IPS DF 6.9 (cell line): Measurements from ENCODE around the gene FTCD.
A peak's percentile ranks its signal among the peaks of the same experiment; 100 is the strongest.
"Not testable (repeated sequence)": the region's sequence is repeated elsewhere in the genome, so short reads cannot be mapped to it uniquely, and the experiment has no call there.

Experiments
- DNase-seq: peaks from one replicate; pipeline ENCODE4 v3.0.0-alpha.2; 2013; ENCODE audit warnings: low read depth, low spot score
- H3K27ac ChIP-seq: one replicate; pipeline ENCODE4 v1.5.1; 2013; ENCODE audit warnings: low read length, control low read depth
- H3K27me3 ChIP-seq: 2 replicates; pipeline ENCODE4 v1.6.1; 2013; ENCODE audit warnings: mild to moderate bottlenecking, low read length; ENCODE audit not compliant: control insufficient read depth, insufficient read depth
- H3K36me3 ChIP-seq: 2 replicates; pipeline ENCODE4 v1.6.1; 2013; ENCODE audit warnings: low read length; ENCODE audit not compliant: control insufficient read depth, insufficient read depth
- H3K4me1 ChIP-seq: 2 replicates; pipeline ENCODE4 v1.6.1; 2013; ENCODE audit warnings: low read length; ENCODE audit not compliant: control insufficient read depth, insufficient read depth
- H3K4me3 ChIP-seq: 2 replicates; pipeline ENCODE4 v1.5.1; 2013; ENCODE audit warnings: mild to moderate bottlenecking, low read length
- H3K9me3 ChIP-seq: 2 replicates; pipeline ENCODE4 v1.6.1; 2013; ENCODE audit warnings: low read length, inconsistent platforms; ENCODE audit not compliant: control insufficient read depth, insufficient read depth
- WGBS: extraction: QIAGEN DNeasy Blood & Tissue Kit; methylation state at CpG from one replicate; pipeline ENCODE4 v1.1.7; 2013; ENCODE audit warnings: mixed read lengths, missing lambda C conversion rate; ENCODE audit not compliant: insufficient read length, insufficient coverage; 5-methylcytosine and 5-hydroxymethylcytosine counted together

Gene FTCD

DNA sequence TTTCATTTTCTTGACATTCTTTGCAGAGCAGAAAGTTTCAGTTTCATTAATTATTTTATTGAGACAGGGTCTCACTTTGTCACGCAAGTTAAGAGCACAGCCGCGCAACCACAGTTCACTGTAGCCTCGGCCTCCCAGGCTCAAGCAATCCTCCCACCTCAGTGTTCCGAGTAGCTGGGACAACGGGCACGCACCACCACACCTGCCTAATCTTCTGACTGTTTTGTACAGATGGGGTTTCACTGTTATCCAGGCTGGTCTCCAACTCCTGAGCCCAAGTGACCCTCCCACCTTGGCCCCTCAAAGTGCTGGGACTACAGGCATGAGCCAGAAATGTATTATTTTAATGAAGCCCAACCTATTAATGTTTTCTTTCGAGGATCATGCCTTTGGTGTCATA lies 31.9 kb upstream of the FTCD start:
- Histone ChIP-seq H3K9me3 (no peaks in the 10 kb centered on the region), H3K27ac (no peak overlapping the region), H3K4me1 (no peaks in the 10 kb centered on the region; the same call in 1 of the 2 replicates), H3K4me3 (no peak overlapping the region), H3K36me3 (peaks cover 11% of the 10 kb centered on the region; the same call in 1 of the 2 replicates), H3K27me3 (no peaks in the 10 kb centered on the region)
- no peak for DNase-seq
- WGBS = no CpG with 5 or more reads among the region's 8 CpGs

DNA sequence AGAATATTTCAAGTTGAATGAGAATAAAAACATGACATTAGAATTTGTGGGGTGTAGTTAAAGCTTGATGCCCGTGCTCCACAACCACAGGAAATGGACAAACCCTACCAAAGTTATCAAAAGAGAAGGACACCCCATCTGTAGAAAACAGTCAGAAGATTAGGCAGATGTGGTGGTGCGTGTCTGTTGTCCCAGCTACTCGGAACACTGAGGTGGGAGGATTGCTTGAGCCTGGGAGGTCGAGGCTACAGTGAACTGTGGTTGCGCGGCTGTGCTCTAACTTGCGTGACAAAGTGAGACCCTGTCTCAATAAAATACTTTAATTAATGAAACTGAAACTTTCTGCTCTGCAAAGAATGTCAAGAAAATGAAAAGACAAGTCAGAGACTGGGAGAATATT lies 30.3 kb upstream of the FTCD start:
- no CpG with 5 or more reads among the region's 7 CpGs for WGBS
- H3K27me3 ChIP-seq = no peaks in the 10 kb centered on the region
- no peak overlapping the region for H3K4me3 ChIP-seq
- H3K4me1 ChIP-seq = no peaks in the 10 kb centered on the region; the same call in 1 of the 2 replicates
- no peak overlapping the region for H3K27ac ChIP-seq
- H3K9me3 ChIP-seq = no peaks in the 10 kb centered on the region
- H3K36me3 ChIP-seq = peaks cover 3% of the 10 kb centered on the region; the same call in 1 of the 2 replicates
- DNase-seq = no peak

- H3K27ac ChIP-seq = no peak overlapping the region
- no peaks in the 10 kb centered on the region; the same call in 1 of the 2 replicates for H3K4me1 ChIP-seq
- no CpG with 5 or more reads among the region's 30 CpGs for WGBS
- DNase-seq = peak; percentile 97
- no peaks in the 10 kb centered on the region for H3K9me3 ChIP-seq
- H3K27me3 ChIP-seq = no peaks in the 10 kb centered on the region
- peak overlapping the region; percentile 25; the same call in 1 of the 2 replicates for H3K4me3 ChIP-seq
- H3K36me3 ChIP-seq = peaks cover 2% of the 10 kb centered on the region; the same call in 1 of the 2 replicates
Observed at GRCh38 chr21:46184625-46185555, 29.5 kb upstream of the FTCD start.

- Histone ChIP-seq H3K9me3 (no peaks in the 10 kb centered on the region), H3K36me3 (peaks cover 2% of the 10 kb centered on the region; the same call in 1 of the 2 replicates), H3K27ac (no peak within 1 kb of the TSS), H3K4me1 (no peaks in the 10 kb centered on the region; the same call in 1 of the 2 replicates), H3K4me3 (peak within 1 kb of the TSS; percentile 91), H3K27me3 (no peaks in the 10 kb centered on the region)
- no peak for DNase-seq
- WGBS = no CpG with 5 or more reads among the region's 24 CpGs
Observed at GRCh38 chr21:46183910-46184624, 28.7 kb upstream of the FTCD start, which contains the start of gene SPATC1L. SPATC1L (minus strand) TSS chr21:46184459; CDS start chr21:46182816, 1,643 bp downstream.

DNA sequence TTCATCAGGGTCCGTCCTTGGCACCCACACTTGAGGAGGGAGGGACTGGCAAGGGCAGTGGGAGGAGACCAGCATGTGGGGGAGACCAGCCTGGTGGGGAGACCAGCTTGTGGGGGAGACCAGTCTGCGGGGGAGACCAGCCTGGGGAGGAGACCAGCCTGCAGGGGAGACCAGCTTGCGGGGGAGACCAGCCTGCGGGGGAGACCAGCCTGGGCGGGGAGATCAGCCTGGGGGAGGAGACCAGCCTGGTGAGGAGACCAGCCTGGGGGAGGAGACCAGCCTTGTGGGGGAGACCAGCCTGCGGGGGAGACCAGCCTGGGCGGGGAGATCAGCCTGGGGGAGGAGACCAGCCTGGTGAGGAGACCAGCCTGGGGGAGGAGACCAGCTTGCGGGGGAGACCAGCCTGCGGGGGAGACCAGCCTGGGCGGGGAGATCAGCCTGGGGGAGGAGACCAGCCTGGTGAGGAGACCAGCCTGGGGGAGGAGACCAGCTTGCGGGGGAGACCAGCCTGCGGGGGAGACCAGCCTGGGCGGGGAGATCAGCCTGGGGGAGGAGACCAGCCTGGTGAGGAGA lies 28.0 kb upstream of the FTCD start:
- no CpG with 5 or more reads among the region's 13 CpGs for WGBS
- not testable (repeated sequence) for H3K27me3 ChIP-seq, H3K36me3 ChIP-seq, DNase-seq, H3K9me3 ChIP-seq, H3K4me3 ChIP-seq, H3K27ac ChIP-seq, H3K4me1 ChIP-seq

GRCh38 chr21:46182548-46183336 lies 27.4 kb upstream of the FTCD start:
- H3K27ac ChIP-seq = no peak overlapping the region
- no peaks in the 10 kb centered on the region for H3K9me3 ChIP-seq
- H3K4me3 ChIP-seq = no peak overlapping the region
- H3K27me3 ChIP-seq = no peaks in the 10 kb centered on the region
- DNase-seq = no peak
- no peaks in the 10 kb centered on the region; the same call in 1 of the 2 replicates for H3K4me1 ChIP-seq
- no CpG with 5 or more reads among the region's 44 CpGs for WGBS
- peaks cover 2% of the 10 kb centered on the region; the same call in 1 of the 2 replicates for H3K36me3 ChIP-seq

DNA sequence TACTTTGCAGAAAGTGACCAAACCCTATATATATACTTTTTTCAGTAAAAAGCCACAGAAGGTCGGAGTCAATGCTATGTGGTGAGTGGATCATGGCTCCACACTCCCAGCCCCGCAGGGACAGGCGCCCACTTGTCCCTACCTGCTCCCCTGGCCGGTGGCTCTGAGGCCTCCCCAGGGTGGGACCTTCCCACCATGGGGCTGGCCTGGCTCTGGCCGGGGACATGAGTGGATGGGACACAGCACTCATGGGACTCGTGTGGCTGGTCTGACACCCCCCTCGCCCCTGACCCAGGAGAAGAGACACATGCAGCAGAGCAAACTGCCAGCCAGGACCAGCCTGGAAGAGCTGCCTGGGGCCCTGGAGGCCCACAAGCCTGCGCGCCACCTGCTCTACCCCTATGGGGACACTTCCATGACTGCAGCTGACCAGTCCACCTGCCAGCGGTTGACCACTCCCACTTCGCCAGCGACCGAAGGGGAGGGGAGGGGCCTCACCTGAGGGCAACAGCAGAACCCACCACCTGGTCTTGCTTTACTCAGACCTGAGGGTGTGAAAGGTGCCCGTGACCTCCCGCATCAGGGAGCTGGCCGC lies 26.7 kb upstream of the FTCD start:
- H3K4me1 ChIP-seq = no peaks in the 10 kb centered on the region; the same call in 1 of the 2 replicates
- peaks cover 2% of the 10 kb centered on the region; the same call in 1 of the 2 replicates for H3K36me3 ChIP-seq
- WGBS = no CpG with 5 or more reads among the region's 16 CpGs
- H3K27ac ChIP-seq = no peak overlapping the region
- DNase-seq = no peak
- H3K9me3 ChIP-seq = no peaks in the 10 kb centered on the region
- H3K27me3 ChIP-seq = no peaks in the 10 kb centered on the region
- H3K4me3 ChIP-seq = no peak overlapping the region

DNA sequence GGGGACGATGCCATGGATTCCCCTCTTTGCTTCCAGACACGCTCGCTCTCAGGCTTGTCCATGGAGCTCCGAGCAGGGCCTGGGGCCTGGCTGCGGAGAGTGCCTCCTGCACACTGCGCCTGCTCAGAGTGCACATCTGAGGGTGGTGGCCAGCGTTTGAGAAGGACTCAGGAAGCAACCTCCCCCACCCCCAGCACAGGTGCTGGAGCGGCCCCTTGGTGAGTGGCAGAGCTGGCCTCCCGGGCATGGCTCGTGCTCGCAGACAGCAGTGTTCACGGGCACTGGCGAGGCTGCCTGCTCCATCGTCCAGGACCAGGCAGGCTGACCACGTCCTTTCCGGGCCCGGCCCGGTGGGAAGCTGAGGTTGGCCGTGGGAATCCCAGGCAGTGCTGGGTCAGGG lies 26.1 kb upstream of the FTCD start:
- no CpG with 5 or more reads among the region's 19 CpGs for WGBS
- no peaks in the 10 kb centered on the region for H3K9me3 ChIP-seq
- no peak overlapping the region for H3K4me3 ChIP-seq
- no peaks in the 10 kb centered on the region for H3K27me3 ChIP-seq
- H3K4me1 ChIP-seq = no peaks in the 10 kb centered on the region; the same call in 1 of the 2 replicates
- H3K27ac ChIP-seq = no peak overlapping the region
- DNase-seq = no peak
- peaks cover 2% of the 10 kb centered on the region; the same call in 1 of the 2 replicates for H3K36me3 ChIP-seq

DNA sequence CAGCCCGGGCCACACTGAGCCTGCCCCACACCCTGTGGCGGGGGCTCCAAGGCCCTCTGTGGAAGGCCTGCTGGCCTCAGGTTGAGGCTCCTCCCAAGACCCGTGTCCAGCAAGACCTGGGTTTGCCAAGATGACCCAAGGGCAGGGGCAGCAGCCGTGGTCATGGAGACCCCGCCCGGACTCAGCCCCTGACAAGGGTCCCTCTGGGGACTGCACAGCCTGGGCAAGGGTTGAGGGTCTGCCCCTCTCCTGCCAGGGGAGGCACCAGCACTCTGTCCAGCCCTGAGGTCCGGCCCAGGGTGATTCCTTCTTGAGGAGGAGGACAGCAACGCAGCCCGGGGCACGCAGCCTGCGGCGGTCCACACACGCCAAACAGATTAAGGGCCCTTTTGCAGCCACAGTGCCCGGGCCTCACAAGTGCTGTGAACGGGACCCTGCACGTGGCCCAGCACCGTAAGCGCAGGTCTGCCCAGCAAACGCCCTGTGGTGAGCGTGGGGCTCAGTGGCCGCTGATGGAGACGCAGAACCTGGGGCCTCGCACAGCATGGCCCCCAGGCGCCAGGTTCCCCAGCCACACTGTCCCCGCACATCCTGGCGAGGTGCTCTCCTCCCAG lies 25.5 kb upstream of the FTCD start:
- Histone ChIP-seq H3K4me3 (no peak overlapping the region), H3K4me1 (no peaks in the 10 kb centered on the region; the same call in 1 of the 2 replicates), H3K9me3 (no peaks in the 10 kb centered on the region), H3K36me3 (peaks cover 2% of the 10 kb centered on the region; the same call in 1 of the 2 replicates), H3K27ac (no peak overlapping the region), H3K27me3 (no peaks in the 10 kb centered on the region)
- no CpG with 5 or more reads among the region's 26 CpGs for WGBS
- no peak for DNase-seq
